ENCODE measurements around the gene VCL.
"Not testable (repeated sequence)": the region's sequence is repeated elsewhere in the genome, so short reads cannot be mapped to it uniquely, and the experiment has no call there.

VCL gene

GRCh38 chr10:74021248-74022055 lies 23.5 kb downstream of the VCL start:
- no peak for TF ChIP-seq Cebpa-rat (IDR thresholded peaks at IDR 0.05)
- H3K27me3 ChIP-seq, result no peaks in the 10 kb centered on the region
- H3K9me3 ChIP-seq (replicated peaks in 1 of 11), result peaks cover 0 to 7% (median 0%) of the 10 kb centered on the region in 11 experiments; a peak in 4 of 22 replicates
- H3K4me2 ChIP-seq, result peak overlapping the region; percentile 13 to 68 (median 50)
- H3K36me3 ChIP-seq, result peaks cover 0 to 59% (median 37%) of the 10 kb centered on the region in 11 experiments; a peak in 14 of 22 replicates
- no peak overlapping the region for H3K4me3 ChIP-seq
- H3K4me1 ChIP-seq, result peaks cover 30 to 76% (median 64%) of the 10 kb centered on the region in 10 experiments
- peak overlapping the region in 4 of 11 experiments; percentile 2 to 35 (median 26); a peak in 5 of 22 replicates for H3K9ac ChIP-seq
- H3K27ac ChIP-seq, result peak overlapping the region in 9 of 11 experiments; percentile 34 to 70 (median 63); a peak in 18 of 22 replicates
- peaks cover 0 to 27% (median 7%) of the 10 kb centered on the region in 11 experiments; a peak in 9 of 22 replicates for H4K20me1 ChIP-seq

GRCh38 chr10:74022926-74023629 lies 25.2 kb downstream of the VCL start:
- H3K9ac ChIP-seq, result no peak overlapping the region
- no peak overlapping the region for H3K4me3 ChIP-seq
- H3K9me3 ChIP-seq (replicated peaks in 1 of 11), result peaks cover 0 to 7% (median 0%) of the 10 kb centered on the region in 11 experiments; a peak in 3 of 22 replicates
- H3K4me2 ChIP-seq, result peak overlapping the region in 4 of 11 experiments; percentile 2 to 15 (median 8); a peak in 3 of 22 replicates
- H4K20me1 ChIP-seq, result peaks cover 0 to 33% (median 7%) of the 10 kb centered on the region in 11 experiments; a peak in 9 of 22 replicates
- H3K27ac ChIP-seq, result 0 out of 22 replicates have a peak overlapping the region, but pooled peaks of 2 of the 11 experiments have one; percentile 9 to 25
- no peak for TF ChIP-seq Cebpa-rat (IDR thresholded peaks at IDR 0.05)
- peaks cover 30 to 70% (median 64%) of the 10 kb centered on the region in 10 experiments for H3K4me1 ChIP-seq
- peaks cover 0 to 56% (median 32%) of the 10 kb centered on the region in 11 experiments; a peak in 14 of 22 replicates for H3K36me3 ChIP-seq
- no peaks in the 10 kb centered on the region for H3K27me3 ChIP-seq

- no peak for TF ChIP-seq Cebpa-rat (IDR thresholded peaks at IDR 0.05)
- H3K4me2 ChIP-seq, result peak overlapping the region in 6 of 11 experiments; percentile 12 to 45 (median 32); a peak in 3 of 22 replicates
- H4K20me1 ChIP-seq, result peaks cover 0 to 33% (median 9%) of the 10 kb centered on the region in 11 experiments; a peak in 9 of 22 replicates
- H3K4me1 ChIP-seq, result peaks cover 23 to 74% (median 61%) of the 10 kb centered on the region in 10 experiments
- H3K4me3 ChIP-seq, result no peak overlapping the region
- peaks cover 0 to 53% (median 32%) of the 10 kb centered on the region in 11 experiments; a peak in 16 of 22 replicates for H3K36me3 ChIP-seq
- peaks cover 0 to 3% (median 0%) of the 10 kb centered on the region in 11 experiments; a peak in 2 of 22 replicates for H3K9me3 ChIP-seq (replicated peaks in 1 of 11)
- no peaks in the 10 kb centered on the region for H3K27me3 ChIP-seq
- H3K9ac ChIP-seq, result no peak overlapping the region
- peak overlapping the region in 2 of 11 experiments; percentile 4 to 11; a peak in 1 of 22 replicates for H3K27ac ChIP-seq
Measured at GRCh38 chr10:74024600-74024999, 26.7 kb downstream of the VCL start.

GRCh38 chr10:74025380-74025978 lies 27.6 kb downstream of the VCL start:
- H3K27ac ChIP-seq, result peak overlapping the region in 3 of 11 experiments; percentile 4 to 14 (median 11); a peak in 3 of 22 replicates

GRCh38 chr10:74026428-74027015 lies 28.6 kb downstream of the VCL start:
- Histone ChIP-seq H3K4me3 (no peak overlapping the region), H3K4me1 (peaks cover 8 to 67% (median 49%) of the 10 kb centered on the region in 10 experiments), H3K4me2 (peak overlapping the region in 1 of 11 experiments; percentile 1; a peak in 1 of 22 replicates), H3K27me3 (no peaks in the 10 kb centered on the region), H4K20me1 (peaks cover 0 to 41% (median 6%) of the 10 kb centered on the region in 11 experiments; a peak in 8 of 22 replicates), H3K36me3 (peaks cover 0 to 61% (median 38%) of the 10 kb centered on the region in 11 experiments; a peak in 17 of 22 replicates), H3K27ac (no peak overlapping the region), H3K9ac (no peak overlapping the region), H3K9me3 (replicated peaks in 1 of 11) (no peaks in the 10 kb centered on the region)
- no peak for TF ChIP-seq Cebpa-rat (IDR thresholded peaks at IDR 0.05)

More at GRCh38 chr10:74025380-74025978, 27.6 kb downstream of the VCL start:
- H3K27me3 ChIP-seq, result no peaks in the 10 kb centered on the region
- TF ChIP-seq Cebpa-rat (IDR thresholded peaks at IDR 0.05), result no peak
- peaks cover 18 to 70% (median 55%) of the 10 kb centered on the region in 10 experiments for H3K4me1 ChIP-seq
- peaks cover 0 to 52% (median 31%) of the 10 kb centered on the region in 11 experiments; a peak in 16 of 22 replicates for H3K36me3 ChIP-seq
- no peaks in the 10 kb centered on the region for H3K9me3 ChIP-seq (replicated peaks in 1 of 11)
- no peak overlapping the region for H3K4me3 ChIP-seq
- H4K20me1 ChIP-seq, result peaks cover 0 to 39% (median 9%) of the 10 kb centered on the region in 11 experiments; a peak in 9 of 22 replicates
- no peak overlapping the region for H3K9ac ChIP-seq
- peak overlapping the region in 9 of 11 experiments; percentile 4 to 52 (median 33); a peak in 9 of 22 replicates for H3K4me2 ChIP-seq

GRCh38 chr10:74027702-74028101 lies 29.8 kb downstream of the VCL start:
- no peak overlapping the region for H3K27ac ChIP-seq
- peaks cover 0 to 62% (median 34%) of the 10 kb centered on the region in 11 experiments; a peak in 17 of 22 replicates for H3K36me3 ChIP-seq
- no peak overlapping the region for H3K9ac ChIP-seq
- peaks cover 3 to 59% (median 40%) of the 10 kb centered on the region in 10 experiments; a peak in 19 of 20 replicates for H3K4me1 ChIP-seq
- H3K4me3 ChIP-seq, result no peak overlapping the region
- no peaks in the 10 kb centered on the region for H3K9me3 ChIP-seq (replicated peaks in 1 of 11)
- no peak for TF ChIP-seq Cebpa-rat (IDR thresholded peaks at IDR 0.05)
- no peak overlapping the region for H3K4me2 ChIP-seq
- no peaks in the 10 kb centered on the region for H3K27me3 ChIP-seq
- peaks cover 0 to 42% (median 6%) of the 10 kb centered on the region in 11 experiments; a peak in 8 of 22 replicates for H4K20me1 ChIP-seq

- Histone ChIP-seq H3K27me3 (no peaks in the 10 kb centered on the region), H3K36me3 (peaks cover 0 to 40% (median 31%) of the 10 kb centered on the region in 11 experiments; a peak in 17 of 22 replicates), H3K9me3 (replicated peaks in 1 of 11) (no peaks in the 10 kb centered on the region), H3K4me1 (peaks cover 13 to 63% (median 51%) of the 10 kb centered on the region in 10 experiments), H4K20me1 (peaks cover 0 to 55% (median 8%) of the 10 kb centered on the region in 11 experiments; a peak in 11 of 22 replicates), H3K4me3 (no peak overlapping the region), H3K9ac (no peak overlapping the region), H3K27ac (no peak overlapping the region), H3K4me2 (no peak overlapping the region)
- no peak for TF ChIP-seq Cebpa-rat (IDR thresholded peaks at IDR 0.05)
Measured at GRCh38 chr10:74029943-74030342, 32.0 kb downstream of the VCL start.

- Histone ChIP-seq H3K4me1 (peaks cover 12 to 55% (median 41%) of the 10 kb centered on the region in 10 experiments), H3K36me3 (peaks cover 0 to 51% (median 40%) of the 10 kb centered on the region in 11 experiments; a peak in 20 of 22 replicates), H4K20me1 (peaks cover 0 to 44% (median 8%) of the 10 kb centered on the region in 11 experiments; a peak in 9 of 22 replicates)
- not testable (repeated sequence) for H3K27me3 ChIP-seq; H3K9me3 ChIP-seq (replicated peaks in 1 of 11); H3K4me3 ChIP-seq; H3K4me2 ChIP-seq; H3K27ac ChIP-seq; H3K9ac ChIP-seq
Measured at GRCh38 chr10:74032208-74032607, 34.3 kb downstream of the VCL start.

Measured in BLaER1 treated with 17β-estradiol and CSF1 and Interleukin-3, amounts not matched to agents 10 nM and 100 nM (cell line).